ENCODE results near the gene SHISA2.
"Not testable (repeated sequence)": the region's sequence is repeated elsewhere in the genome, so short reads cannot be mapped to it uniquely, and the experiment has no call there.

SHISA2 gene

DNA sequence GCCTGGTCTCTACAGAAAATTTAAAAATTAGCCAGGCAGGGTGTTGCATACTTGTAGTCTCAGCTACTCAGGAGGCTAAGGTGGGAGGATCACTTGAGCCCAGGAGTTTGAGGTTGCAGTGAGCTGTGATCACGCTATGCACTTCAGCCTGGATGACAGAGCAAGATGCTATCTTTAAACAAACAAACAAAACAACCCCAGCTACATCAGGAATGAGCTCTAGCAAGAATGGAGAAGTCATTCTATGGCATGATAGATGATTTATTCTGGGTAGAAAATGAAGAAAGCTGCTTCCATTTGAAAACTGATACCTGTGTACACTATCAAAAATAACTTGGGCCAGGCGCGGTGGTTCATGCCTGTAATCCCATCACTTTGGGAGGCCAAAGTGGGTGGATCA, 15.8 kb upstream of the SHISA2 start:
- TF ChIP-seq, protein P1, sequence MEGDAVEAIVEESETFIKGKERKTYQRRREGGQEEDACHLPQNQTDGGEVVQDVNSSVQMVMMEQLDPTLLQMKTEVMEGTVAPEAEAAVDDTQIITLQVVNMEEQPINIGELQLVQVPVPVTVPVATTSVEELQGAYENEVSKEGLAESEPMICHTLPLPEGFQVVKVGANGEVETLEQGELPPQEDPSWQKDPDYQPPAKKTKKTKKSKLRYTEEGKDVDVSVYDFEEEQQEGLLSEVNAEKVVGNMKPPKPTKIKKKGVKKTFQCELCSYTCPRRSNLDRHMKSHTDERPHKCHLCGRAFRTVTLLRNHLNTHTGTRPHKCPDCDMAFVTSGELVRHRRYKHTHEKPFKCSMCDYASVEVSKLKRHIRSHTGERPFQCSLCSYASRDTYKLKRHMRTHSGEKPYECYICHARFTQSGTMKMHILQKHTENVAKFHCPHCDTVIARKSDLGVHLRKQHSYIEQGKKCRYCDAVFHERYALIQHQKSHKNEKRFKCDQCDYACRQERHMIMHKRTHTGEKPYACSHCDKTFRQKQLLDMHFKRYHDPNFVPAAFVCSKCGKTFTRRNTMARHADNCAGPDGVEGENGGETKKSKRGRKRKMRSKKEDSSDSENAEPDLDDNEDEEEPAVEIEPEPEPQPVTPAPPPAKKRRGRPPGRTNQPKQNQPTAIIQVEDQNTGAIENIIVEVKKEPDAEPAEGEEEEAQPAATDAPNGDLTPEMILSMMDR (IDR thresholded peaks at IDR 0.05; ENCODE audit: low read length), result no peak
- no peak for TF ChIP-seq EZH2 (IDR thresholded peaks at IDR 0.05; ENCODE audit: borderline replicate concordance, low read length)
- Histone ChIP-seq H3K79me2 (ENCODE audit: insufficient read depth, low read length) (no peaks in the 10 kb centered on the region), H3K9me3 (ENCODE audit: low read length) (no peaks in the 10 kb centered on the region), H3F3A (ENCODE audit: insufficient read depth, low read length) (no peaks in the 10 kb centered on the region), H3K9me2 (ENCODE audit: low read depth, low read length) (no peaks in the 10 kb centered on the region), H4K20me1 (ENCODE audit: insufficient read depth, low read length) (no peaks in the 10 kb centered on the region), H3K9ac (ENCODE audit: low read length) (no peak overlapping the region), H3K27ac (ENCODE audit: low read depth, low read length, poor library complexity, severe bottlenecking) (no peak overlapping the region), H3K4me1 (ENCODE audit: insufficient read depth, low read length, severe bottlenecking) (no peaks in the 10 kb centered on the region), H3K4me3 (ENCODE audit: low read depth, low read length, poor library complexity, severe bottlenecking) (no peak overlapping the region), H3K36me3 (ENCODE audit: insufficient read depth, low read length) (no peaks in the 10 kb centered on the region), H3K27me3 (ENCODE audit: insufficient read depth, low read length) (no peaks in the 10 kb centered on the region), H2AFZ (ENCODE audit: low read length) (no peak overlapping the region), H3K4me2 (ENCODE audit: low read length) (no peak overlapping the region)

DNA sequence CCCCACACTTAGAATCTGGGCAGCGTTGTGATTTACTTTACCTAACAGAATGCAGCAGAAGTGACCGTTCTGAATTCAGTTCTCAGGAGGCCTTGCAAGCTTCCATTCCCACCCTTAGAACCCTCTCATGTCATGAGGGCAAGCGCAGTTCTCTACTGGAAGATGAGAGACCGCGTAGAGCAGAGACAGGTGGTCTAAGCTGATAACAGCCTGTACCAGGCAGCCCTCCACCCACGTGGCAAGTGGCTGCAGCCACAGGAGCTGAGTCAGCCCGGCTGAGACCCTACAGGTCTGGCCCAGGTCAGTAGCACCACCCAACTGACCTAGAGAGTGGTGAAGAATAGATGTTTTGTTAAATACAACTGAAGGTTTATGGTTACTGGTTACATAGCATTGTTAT, 14.7 kb upstream of the SHISA2 start:
- not testable (repeated sequence) for H3K9me3 ChIP-seq (ENCODE audit: low read length); H3K4me2 ChIP-seq (ENCODE audit: low read length); H2AFZ ChIP-seq (ENCODE audit: low read length); H3K4me1 ChIP-seq (ENCODE audit: insufficient read depth, low read length, severe bottlenecking); H4K20me1 ChIP-seq (ENCODE audit: insufficient read depth, low read length); H3K27me3 ChIP-seq (ENCODE audit: insufficient read depth, low read length); H3F3A ChIP-seq (ENCODE audit: insufficient read depth, low read length); H3K79me2 ChIP-seq (ENCODE audit: insufficient read depth, low read length); H3K27ac ChIP-seq (ENCODE audit: low read depth, low read length, poor library complexity, severe bottlenecking); H3K9ac ChIP-seq (ENCODE audit: low read length); H3K9me2 ChIP-seq (ENCODE audit: low read depth, low read length); H3K4me3 ChIP-seq (ENCODE audit: low read depth, low read length, poor library complexity, severe bottlenecking); H3K36me3 ChIP-seq (ENCODE audit: insufficient read depth, low read length)

GRCh38 chr13:26062853-26063444, 11.1 kb upstream of the SHISA2 start:
- no peaks in the 10 kb centered on the region for H3K4me1 ChIP-seq (ENCODE audit: insufficient read depth, low read length, severe bottlenecking)
- H2AFZ ChIP-seq (ENCODE audit: low read length), result no peak overlapping the region
- H3K36me3 ChIP-seq (ENCODE audit: insufficient read depth, low read length), result no peaks in the 10 kb centered on the region
- no peak overlapping the region for H3K9ac ChIP-seq (ENCODE audit: low read length)
- no peaks in the 10 kb centered on the region for H3K27me3 ChIP-seq (ENCODE audit: insufficient read depth, low read length)
- no peaks in the 10 kb centered on the region for H3K79me2 ChIP-seq (ENCODE audit: insufficient read depth, low read length)
- H3K4me3 ChIP-seq (ENCODE audit: low read depth, low read length, poor library complexity, severe bottlenecking), result no peak overlapping the region
- H4K20me1 ChIP-seq (ENCODE audit: insufficient read depth, low read length), result no peaks in the 10 kb centered on the region
- no peaks in the 10 kb centered on the region for H3F3A ChIP-seq (ENCODE audit: insufficient read depth, low read length)
- H3K9me3 ChIP-seq (ENCODE audit: low read length), result no peaks in the 10 kb centered on the region
- H3K27ac ChIP-seq (ENCODE audit: low read depth, low read length, poor library complexity, severe bottlenecking), result no peak overlapping the region
- no peaks in the 10 kb centered on the region for H3K9me2 ChIP-seq (ENCODE audit: low read depth, low read length)
- no peak for TF ChIP-seq EZH2 (IDR thresholded peaks at IDR 0.05; ENCODE audit: borderline replicate concordance, low read length)
- TF ChIP-seq, protein P1 (IDR thresholded peaks at IDR 0.05; ENCODE audit: low read length), result peak; percentile 59; the same call in 1 of the 2 replicates
- no peak overlapping the region for H3K4me2 ChIP-seq (ENCODE audit: low read length)

DNA sequence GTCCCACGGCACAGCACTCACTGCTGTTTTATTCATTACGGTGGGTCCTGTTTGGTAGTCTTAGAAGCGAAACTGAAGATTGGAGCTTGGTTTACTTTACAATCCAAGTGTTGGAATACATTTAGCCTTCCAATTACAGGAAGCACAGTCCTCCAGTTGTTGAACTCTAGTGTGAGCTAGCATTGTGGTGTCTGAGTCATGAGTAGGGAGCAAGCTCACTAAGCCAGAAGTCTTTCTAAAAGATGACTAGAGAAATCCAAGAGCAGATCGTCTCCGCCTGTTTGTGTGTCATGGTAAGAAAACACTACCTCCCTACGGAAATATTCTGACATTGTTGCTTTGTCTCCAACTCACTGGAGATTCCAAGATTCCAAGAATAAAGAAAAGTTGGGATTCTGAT, 10.1 kb upstream of the SHISA2 start:
- no peaks in the 10 kb centered on the region for H3K9me3 ChIP-seq (ENCODE audit: low read length)
- no peaks in the 10 kb centered on the region for H3K9me2 ChIP-seq (ENCODE audit: low read depth, low read length)
- no peaks in the 10 kb centered on the region for H3F3A ChIP-seq (ENCODE audit: insufficient read depth, low read length)
- no peaks in the 10 kb centered on the region for H4K20me1 ChIP-seq (ENCODE audit: insufficient read depth, low read length)
- H3K27ac ChIP-seq (ENCODE audit: low read depth, low read length, poor library complexity, severe bottlenecking), result no peak overlapping the region
- no peaks in the 10 kb centered on the region for H3K79me2 ChIP-seq (ENCODE audit: insufficient read depth, low read length)
- no peak overlapping the region for H2AFZ ChIP-seq (ENCODE audit: low read length)
- no peaks in the 10 kb centered on the region for H3K36me3 ChIP-seq (ENCODE audit: insufficient read depth, low read length)
- no peak overlapping the region for H3K4me3 ChIP-seq (ENCODE audit: low read depth, low read length, poor library complexity, severe bottlenecking)
- no peaks in the 10 kb centered on the region for H3K4me1 ChIP-seq (ENCODE audit: insufficient read depth, low read length, severe bottlenecking)
- TF ChIP-seq, protein P1 (IDR thresholded peaks at IDR 0.05; ENCODE audit: low read length), result no peak
- TF ChIP-seq EZH2 (IDR thresholded peaks at IDR 0.05; ENCODE audit: borderline replicate concordance, low read length), result no peak
- H3K27me3 ChIP-seq (ENCODE audit: insufficient read depth, low read length), result no peaks in the 10 kb centered on the region
- no peak overlapping the region for H3K4me2 ChIP-seq (ENCODE audit: low read length)
- H3K9ac ChIP-seq (ENCODE audit: low read length), result no peak overlapping the region

All from OCI-LY1 (cell line).